Thyroid gland (tissue), 4 donors: ENCODE measurements around the gene DNAAF1. TPM values are rescaled to one million over a fixed set of nuclear protein-coding genes. Genes with fewer than 3 reads are reported as not detected.

ENCODE experiments used
- DNase-seq, 2 donors: peaks; one replicate each; pipeline ENCODE4 v3.0.0-alpha.2; 2019
- H3K27ac ChIP-seq, 3 donors: fragments of 200-600 bp; sonication (generic); 1 replicate in 2 of 3; 2 replicates in 1 of 3; pipeline ENCODE4 v1.5.1; 2016 to 2019; ENCODE audit warnings: mild to moderate bottlenecking in 1 of 3, moderate library complexity in 1 of 3
- H3K27me3 ChIP-seq: fragments of 200-600 bp; sonication (generic); one replicate; pipeline ENCODE4 v1.5.1; 2019
- H3K36me3 ChIP-seq, 2 donors: fragments of 200-600 bp; sonication (generic); one replicate each; pipeline ENCODE4 v1.5.1; 2016 to 2019
- H3K4me1 ChIP-seq, 2 donors: fragments of 200-600 bp; sonication (generic); one replicate each; pipeline ENCODE4 v1.5.1; 2017 to 2019
- H3K4me3 ChIP-seq, 3 donors: fragments of 200-600 bp; sonication (generic); replicated peaks in 1 of 3; 1 replicate in 2 of 3; 2 replicates in 1 of 3; pipeline ENCODE4 v1.5.1; 2016; ENCODE audit warnings: mild to moderate bottlenecking in 1 of 3
- H3K9me3 ChIP-seq: fragments of 200-600 bp; sonication (generic); one replicate; pipeline ENCODE4 v1.5.1; 2017
- CTCF ChIP-seq, 6 experiments: fragments of 200-600 bp in 3 of 6; fragments of 450-650 bp in 3 of 6; sonication (generic) in 3 of 6; IDR thresholded peaks; one replicate each; pipeline ENCODE4 v1.5.1; 2016 to 2019; ENCODE audit warnings: antibody characterized with exemption in 6 of 6, mild to moderate bottlenecking in 2 of 6, inconsistent platforms in 1 of 6, moderate library complexity in 1 of 6
- POLR2A ChIP-seq, 2 donors: fragments of 450-650 bp; IDR thresholded peaks; one replicate each; pipeline ENCODE4 v1.6.1; 2017; ENCODE audit warnings: antibody characterized with exemption in 2 of 2, mild to moderate bottlenecking in 2 of 2, moderate library complexity in 1 of 2
- WGBS, 2 donors: methylation state at CpG; one replicate each; pipeline ENCODE4 v1.1.5; 2017; 5-methylcytosine and 5-hydroxymethylcytosine counted together
- intact Hi-C: fragments of 100-400 bp; cut with DNase I; formaldehyde crosslinking; loops from one replicate; pipeline ENCODE4 v1.15.1; 2023
- total RNA-seq, 4 donors: library from RNA; depleted of rRNA; stranded (reverse); fragments of >200 nt; gene quantifications; one replicate each; pipeline ENCODE4 v1.2.3, GENCODE V29; 2016

The DNAAF1 gene
- total RNA-seq, 4 donors from 2014 or later, result 1.5 to 11.2 (median 2.8) TPM

- 91 to 96% methylated on average over 13 to 17 of the region's 18 CpGs for WGBS, 2 donors
- DNase-seq, result no peak
- H3K9me3 ChIP-seq, result no peaks in the 10 kb centered on the region
- no peak overlapping the region for H3K27ac ChIP-seq
- H3K4me1 ChIP-seq, result peaks cover 12 to 23% of the 10 kb centered on the region in 2 donors
- H3K4me3 ChIP-seq, result no peak overlapping the region
- peaks cover 36 to 44% of the 10 kb centered on the region in 2 donors for H3K36me3 ChIP-seq
- H3K27me3 ChIP-seq, result no peaks in the 10 kb centered on the region
- TF ChIP-seq POLR2A (IDR thresholded peaks at IDR 0.05), result no peak
- no peak for TF ChIP-seq CTCF (IDR thresholded peaks at IDR 0.05)
- intact Hi-C loops, result loop anchor here (5.0 to 10.0 kb wide), 2 partner anchors 95 to 217 kb away; partner anchors contain the start of gene NECAB2
Measured at GRCh38 chr16:84182104-84182503, 37.0 kb downstream of the DNAAF1 start.

- TF ChIP-seq CTCF (IDR thresholded peaks at IDR 0.05) (no peak), POLR2A (IDR thresholded peaks at IDR 0.05) (no peak)
- H3K4me1 ChIP-seq, result peaks cover 8 to 15% of the 10 kb centered on the region in 2 donors
Measured at GRCh38 chr16:84182680-84183571, 37.8 kb downstream of the DNAAF1 start.

GRCh38 chr16:84183572-84183875 lies 38.4 kb downstream of the DNAAF1 start:
- Histone ChIP-seq H3K4me1 (peaks cover 8 to 9% of the 10 kb centered on the region in 2 donors), H3K9me3 (no peaks in the 10 kb centered on the region), H3K4me3 (no peak overlapping the region), H3K36me3 (peaks cover 36 to 42% of the 10 kb centered on the region in 2 donors), H3K27ac (peak overlapping the region in 1 of 3 donors; percentile 28), H3K27me3 (no peaks in the 10 kb centered on the region)
- intact Hi-C loops, result loop anchor here (5.0 to 10.0 kb wide), 2 partner anchors 96 to 219 kb away; partner anchors contain the start of gene NECAB2
- TF ChIP-seq POLR2A (IDR thresholded peaks at IDR 0.05) (no peak), CTCF (IDR thresholded peaks at IDR 0.05) (no peak)
- 88 to 98% methylated on average over 5 of the region's 5 CpGs for WGBS, 2 donors
- no peak for DNase-seq

More at GRCh38 chr16:84182680-84183571, 37.8 kb downstream of the DNAAF1 start:
- Histone ChIP-seq H3K9me3 (no peaks in the 10 kb centered on the region), H3K4me3 (no peak overlapping the region), H3K27me3 (no peaks in the 10 kb centered on the region), H3K36me3 (peaks cover 36 to 44% of the 10 kb centered on the region in 2 donors), H3K27ac (peak overlapping the region in 1 of 3 donors; percentile 28)
- intact Hi-C loops, result loop anchor here (5.0 to 10.0 kb wide), 2 partner anchors 96 to 218 kb away; partner anchors contain the start of gene NECAB2
- DNase-seq, result no peak
- whole genome bisulfite sequencing, 2 donors, result 96 to 98% methylated on average over 26 of the region's 26 CpGs

- intact Hi-C loops, result loop anchor here (5.0 to 10.0 kb wide), 2 partner anchors 97 to 219 kb away; partner anchors contain the start of gene NECAB2
- TF ChIP-seq CTCF (IDR thresholded peaks at IDR 0.05), result no peak
- TF ChIP-seq POLR2A (IDR thresholded peaks at IDR 0.05), result no peak
- DNase-seq, result no peak
- H3K4me3 ChIP-seq, result no peak overlapping the region
- H3K27ac ChIP-seq, result peak overlapping the region in 2 of 3 donors; percentile 5 to 28
- H3K27me3 ChIP-seq, result no peaks in the 10 kb centered on the region
- 81 to 84% methylated on average over 10 to 11 of the region's 11 CpGs for WGBS, 2 donors
- no peaks in the 10 kb centered on the region for H3K9me3 ChIP-seq
- peaks cover 8 to 9% of the 10 kb centered on the region in 2 donors for H3K4me1 ChIP-seq
- H3K36me3 ChIP-seq, result peaks cover 31 to 37% of the 10 kb centered on the region in 2 donors
Measured at GRCh38 chr16:84183911-84184591, 38.9 kb downstream of the DNAAF1 start.
